CD8-positive, alpha-beta memory T cell (primary cell): Measurements from ENCODE around the gene ATP2C1. TPM values are rescaled to one million over a fixed set of nuclear protein-coding genes. Genes with fewer than 3 reads are reported as not detected.

Experiments
- CTCF ChIA-PET: fragments of 350-600 bp; sonication (Branson Sonifier 250); formaldehyde crosslinking; loops from one replicate; lab custom pipeline; 2021; ENCODE audit warnings: antibody characterized with exemption; lab: Charles Lee
- POLR2A ChIA-PET: fragments of 350-600 bp; sonication (Branson Sonifier 250); formaldehyde crosslinking; loops from one replicate; lab custom pipeline; 2021; ENCODE audit warnings: antibody characterized with exemption; lab: Charles Lee
- DNase-seq, 5 donors: peaks; one replicate each; pipeline versions ENCODE4 v3.0.0 to v3.0.0-alpha.2; 2020 to 2022; ENCODE audit warnings: mixed read lengths in 1 of 5
- H3K27ac ChIP-seq: one replicate; pipeline ENCODE4 v1.7.0; 2013; ENCODE audit warnings: low read depth, mild to moderate bottlenecking, low read length, moderate library complexity
- H3K27me3 ChIP-seq: 2 replicates; pipeline ENCODE4 v1.7.0; 2013; ENCODE audit warnings: low read length, mild to moderate bottlenecking; ENCODE audit not compliant: insufficient read depth, poor library complexity, severe bottlenecking
- H3K36me3 ChIP-seq: 2 replicates; pipeline ENCODE4 v1.7.0; 2013; ENCODE audit warnings: mild to moderate bottlenecking, low read length, moderate library complexity; ENCODE audit not compliant: insufficient read depth
- H3K4me1 ChIP-seq: 2 replicates; pipeline ENCODE4 v1.7.0; 2013; ENCODE audit warnings: mild to moderate bottlenecking, low read length, moderate library complexity; ENCODE audit not compliant: insufficient read depth
- H3K4me3 ChIP-seq: 2 replicates; pipeline ENCODE4 v1.7.0; 2013; ENCODE audit warnings: mild to moderate bottlenecking, low read length
- H3K9me3 ChIP-seq: 2 replicates; pipeline ENCODE4 v1.7.0; 2013; ENCODE audit warnings: mild to moderate bottlenecking, low read length
- H3K27ac Mint-ChIP-seq, 8 donors: one replicate each; pipeline ENCODE4 v1.8.0; 2020 to 2021; ENCODE audit warnings: mixed read lengths in 8 of 8, mild to moderate bottlenecking in 6 of 8, inconsistent platforms in 3 of 8, moderate library complexity in 3 of 8
- H3K27me3 Mint-ChIP-seq, 2 donors: one replicate each; pipeline ENCODE4 v1.8.0; 2020 to 2021; ENCODE audit warnings: mixed read lengths in 2 of 2, mild to moderate bottlenecking in 1 of 2, moderate library complexity in 1 of 2
- H3K36me3 Mint-ChIP-seq, 3 donors: one replicate each; pipeline ENCODE4 v1.8.0; 2020 to 2021; ENCODE audit warnings: mixed read lengths in 3 of 3, inconsistent platforms in 1 of 3, mild to moderate bottlenecking in 1 of 3
- H3K4me1 Mint-ChIP-seq, 3 donors: one replicate each; pipeline ENCODE4 v1.8.0; 2020 to 2021; ENCODE audit warnings: mixed read lengths in 3 of 3, inconsistent platforms in 1 of 3, mild to moderate bottlenecking in 1 of 3
- H3K4me3 Mint-ChIP-seq, 7 donors: one replicate each; pipeline ENCODE4 v1.8.0; 2020 to 2021; ENCODE audit warnings: mixed read lengths in 7 of 7, mild to moderate bottlenecking in 6 of 7, moderate library complexity in 4 of 7, inconsistent platforms in 2 of 7
- H3K9me3 Mint-ChIP-seq, 5 donors: one replicate each; pipeline ENCODE4 v1.8.0; 2020 to 2022; ENCODE audit warnings: mixed read lengths in 5 of 5, mild to moderate bottlenecking in 3 of 5, moderate library complexity in 2 of 5, inconsistent platforms in 1 of 5
- polyA plus RNA-seq: library from polyadenylated mRNA; unstranded; fragments of 300-500 nt; fragmentation: Illumina TruSeq; gene quantifications from one replicate; pipeline ENCODE4 v1.2.3, GENCODE V29; 2021
- total RNA-seq, 2 experiments: library from RNA; stranded (reverse); gene quantifications; one replicate each; pipeline ENCODE4 v1.2.3, GENCODE V29; 2021

Gene ATP2C1
- total RNA-seq (10 to 100 TPM; 68.4 to 71.7 TPM), polyA plus RNA-seq (15.0 TPM)

DNA sequence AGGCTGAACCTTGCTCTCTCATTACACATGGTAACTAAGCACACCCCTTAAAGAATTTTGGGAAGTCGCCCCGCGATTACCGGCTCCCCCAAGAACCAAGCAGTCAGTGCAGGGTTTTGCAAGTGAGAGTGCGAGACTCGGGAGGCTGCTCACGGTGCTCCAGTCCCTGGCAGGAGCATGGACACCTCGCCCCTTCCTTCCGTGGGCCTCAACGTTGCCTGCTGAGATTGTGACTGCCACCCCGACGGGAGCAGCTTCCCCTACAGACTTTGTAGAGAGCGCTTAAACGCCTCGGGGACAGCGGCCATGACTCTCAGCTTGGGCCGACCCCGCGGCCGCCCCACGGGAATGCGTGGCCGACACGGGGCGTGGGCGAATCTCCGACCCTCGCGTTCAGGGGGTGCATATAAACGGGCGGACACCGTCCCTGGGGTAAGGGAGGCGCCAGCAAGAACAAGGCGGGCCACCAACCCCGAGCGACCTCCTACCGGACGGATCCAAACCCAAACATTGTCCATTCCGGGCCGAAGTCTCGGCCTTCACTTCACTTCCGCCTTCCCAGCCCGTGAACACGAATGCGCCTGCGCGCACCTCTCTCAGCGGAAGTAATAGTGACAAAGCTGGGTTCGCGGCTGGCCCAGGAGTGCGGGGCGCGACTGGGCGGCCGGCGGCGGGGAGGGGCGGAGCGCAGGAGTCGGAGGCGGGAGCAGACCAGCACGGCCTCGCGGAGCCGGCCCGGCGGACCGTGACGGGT lies at the start of gene ATP2C1:
ATP2C1 (plus strand) TSS at position 709 of the 754 bp plus-strand sequence. CDS start 686 bp downstream, outside the sequence.
- H3K4me1 Mint-ChIP-seq, result peaks cover 39 to 51% (median 45%) of the 10 kb centered on the region in 3 donors
- peak within 1 kb of the TSS; percentile 99 to 100 (median 100) for H3K27ac Mint-ChIP-seq
- peaks cover 0 to 19% (median 0%) of the 10 kb centered on the region in 3 donors for H3K36me3 Mint-ChIP-seq
- H3K9me3 ChIP-seq, result no peaks in the 10 kb centered on the region
- DNase-seq, result peak; percentile 87 to 94 (median 89)
- no peaks in the 10 kb centered on the region for H3K27me3 Mint-ChIP-seq
- H3K4me1 ChIP-seq, result peaks cover 26% of the 10 kb centered on the region
- H3K9me3 Mint-ChIP-seq, result peaks cover 0 to 2% (median 0%) of the 10 kb centered on the region in 5 donors
- ChIA-PET POLR2A (interaction anchor here (0.7 to 2.8 kb wide), 5 partner anchors 10 to 488 kb away, joined by 3 to 24 read pairs (median 4); partner anchors contain the start of genes ASTE1, NEK11, NUDT16 and PIK3R4), CTCF (interaction anchor here (0.6 to 3.1 kb wide), 18 partner anchors 9 to 1328 kb away, joined by 3 to 28 read pairs (median 3); partner anchors contain the start of genes ASTE1, NEK11, NUDT16 and PIK3R4)
- H3K27ac ChIP-seq, result peak within 1 kb of the TSS; percentile 96
- H3K36me3 ChIP-seq, result no peaks in the 10 kb centered on the region
- peak within 1 kb of the TSS; percentile 96 to 99 (median 98) for H3K4me3 Mint-ChIP-seq
- no peaks in the 10 kb centered on the region for H3K27me3 ChIP-seq
- peak within 1 kb of the TSS; percentile 71 for H3K4me3 ChIP-seq

- Mint-ChIP-seq H3K27me3 (peaks cover 6 to 8% of the 10 kb centered on the region in 2 donors), H3K4me1 (no peaks in the 10 kb centered on the region)
- POLR2A ChIA-PET, result no interaction called here
Measured at GRCh38 chr3:130844462-130844861, 49.4 kb upstream of the ATP2C1 start.

DNA sequence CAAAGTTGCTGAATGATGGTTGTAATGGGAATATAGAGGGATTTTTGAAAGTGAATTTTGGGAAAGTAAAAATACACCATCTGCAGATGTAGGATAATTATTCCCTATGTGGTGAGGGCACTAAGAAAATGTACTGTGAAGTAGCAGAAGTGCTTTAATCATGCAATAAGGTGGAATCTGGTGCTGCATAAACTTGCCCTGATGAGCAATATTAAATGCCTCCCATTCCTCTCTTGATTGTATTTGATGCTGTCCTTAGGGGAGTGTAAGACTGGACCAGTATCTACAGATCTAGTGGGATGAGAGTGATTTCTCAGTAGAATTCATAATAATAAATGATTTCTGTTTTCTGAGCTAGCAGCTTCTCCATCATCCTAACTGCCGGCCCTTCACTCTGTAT lies 47.7 kb upstream of the ATP2C1 start:
- CTCF ChIA-PET, result no interaction called here
- H3K4me3 Mint-ChIP-seq, result no peak overlapping the region

More at GRCh38 chr3:130844462-130844861, 49.4 kb upstream of the ATP2C1 start:
- H3K4me3 Mint-ChIP-seq, result no peak overlapping the region
- Histone ChIP-seq H3K4me1 (no peaks in the 10 kb centered on the region), H3K4me3 (no peak overlapping the region), H3K27ac (no peak overlapping the region), H3K27me3 (no peaks in the 10 kb centered on the region), H3K9me3 (no peaks in the 10 kb centered on the region), H3K36me3 (no peaks in the 10 kb centered on the region)
- CTCF ChIA-PET, result no interaction called here
- no peaks in the 10 kb centered on the region for H3K9me3 Mint-ChIP-seq
- no peak for DNase-seq
- no peak overlapping the region for H3K27ac Mint-ChIP-seq
- no peaks in the 10 kb centered on the region for H3K36me3 Mint-ChIP-seq

DNA sequence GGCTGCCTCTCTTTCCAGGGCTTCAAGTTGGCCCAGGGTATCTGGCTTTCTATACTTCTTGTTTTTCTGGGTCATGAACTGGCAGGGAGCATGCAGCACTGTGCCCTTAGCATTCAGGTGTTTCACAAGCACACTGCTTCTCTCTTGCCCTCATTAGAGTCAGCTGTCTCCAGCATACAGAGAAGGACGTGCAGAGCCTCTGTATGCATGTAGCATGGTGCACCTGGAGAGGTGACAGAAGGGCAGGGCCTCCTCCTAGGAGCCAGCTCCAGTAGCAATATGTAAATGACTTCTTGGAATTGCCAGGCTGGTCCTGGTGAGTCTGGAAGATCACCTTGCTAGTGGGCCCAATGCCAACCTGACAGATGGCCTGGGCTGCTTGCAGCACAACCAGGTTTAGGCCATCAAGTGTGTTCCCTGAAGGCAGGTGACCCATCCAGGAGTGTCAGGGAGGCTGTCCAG lies 44.8 kb upstream of the ATP2C1 start:
- H3K27ac ChIP-seq, result peak overlapping the region; percentile 20
- Mint-ChIP-seq H3K4me3 (no peak overlapping the region), H3K27me3 (peaks cover 3 to 4% of the 10 kb centered on the region in 2 donors)

More for the DNA sequence above, 47.7 kb upstream of the ATP2C1 start:
- no peaks in the 10 kb centered on the region for H3K27me3 ChIP-seq
- Mint-ChIP-seq H3K27ac (no peak overlapping the region), H3K36me3 (no peaks in the 10 kb centered on the region), H3K27me3 (peaks cover 6 to 8% of the 10 kb centered on the region in 2 donors), H3K4me1 (peaks cover 12 to 16% (median 14%) of the 10 kb centered on the region in 3 donors), H3K9me3 (no peaks in the 10 kb centered on the region)
- POLR2A ChIA-PET, result no interaction called here
- DNase-seq, result no peak
- peaks cover 7% of the 10 kb centered on the region for H3K4me1 ChIP-seq
- H3K36me3 ChIP-seq, result no peaks in the 10 kb centered on the region
- no peaks in the 10 kb centered on the region for H3K9me3 ChIP-seq
- no peak overlapping the region for H3K27ac ChIP-seq
- no peak overlapping the region for H3K4me3 ChIP-seq

DNA sequence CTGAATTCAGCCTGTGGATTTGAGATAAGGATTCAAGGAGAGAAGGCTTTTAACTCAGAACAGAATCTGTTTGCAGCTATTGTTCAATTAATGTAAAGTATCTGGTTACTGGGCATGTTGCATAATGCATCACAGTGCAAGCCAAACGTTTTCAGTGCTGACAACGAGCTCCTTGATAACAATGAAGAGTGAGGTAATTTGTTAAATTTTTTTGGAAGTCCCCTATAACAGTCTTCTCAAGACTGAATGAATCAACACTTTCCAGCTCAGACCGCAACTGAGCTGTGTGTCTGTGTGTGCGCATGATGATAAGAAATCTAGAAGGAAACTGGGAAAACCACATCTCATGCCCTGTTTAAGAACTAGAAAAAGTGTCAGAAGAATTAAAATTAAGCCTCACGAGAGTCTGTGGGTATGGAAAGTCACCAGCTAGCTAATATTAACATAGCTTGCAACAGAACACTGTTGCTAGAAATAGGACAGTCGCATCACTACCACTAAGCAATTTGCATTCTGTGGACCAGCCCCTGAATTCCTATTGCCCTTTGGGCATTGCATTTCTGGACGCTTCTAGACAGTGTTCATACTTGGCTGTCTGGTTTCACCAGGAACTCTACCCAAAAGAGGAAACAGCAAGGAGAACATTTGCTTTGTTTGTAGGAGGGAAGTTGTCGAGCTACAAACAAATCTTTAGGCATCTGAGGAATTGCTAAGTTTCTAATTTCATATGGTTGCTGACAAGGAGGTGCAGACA lies 43.7 kb upstream of the ATP2C1 start:
- CTCF ChIA-PET, result no interaction called here
- H3K27ac ChIP-seq, result peak overlapping the region; percentile 48
- Mint-ChIP-seq H3K36me3 (no peaks in the 10 kb centered on the region), H3K27ac (peak overlapping the region in 3 of 8 donors; percentile 9 to 32 (median 17)), H3K27me3 (peaks cover 4 to 8% of the 10 kb centered on the region in 2 donors), H3K9me3 (no peaks in the 10 kb centered on the region), H3K4me1 (peaks cover 12 to 22% (median 18%) of the 10 kb centered on the region in 3 donors), H3K4me3 (peak overlapping the region in 3 of 7 donors; percentile 26 to 57 (median 30))
- peak in 4 of 5 donors; percentile 0 to 53 (median 7) for DNase-seq
- POLR2A ChIA-PET, result no interaction called here
- peaks cover 7% of the 10 kb centered on the region for H3K4me1 ChIP-seq
- H3K9me3 ChIP-seq, result no peaks in the 10 kb centered on the region
- H3K27me3 ChIP-seq, result no peaks in the 10 kb centered on the region
- no peaks in the 10 kb centered on the region for H3K36me3 ChIP-seq
- H3K4me3 ChIP-seq, result no peak overlapping the region

More for the DNA sequence above, 44.8 kb upstream of the ATP2C1 start:
- H3K9me3 ChIP-seq, result no peaks in the 10 kb centered on the region
- Mint-ChIP-seq H3K9me3 (no peaks in the 10 kb centered on the region), H3K27ac (no peak overlapping the region), H3K4me1 (peaks cover 12 to 22% (median 18%) of the 10 kb centered on the region in 3 donors), H3K36me3 (no peaks in the 10 kb centered on the region)
- ChIA-PET CTCF (no interaction called here), POLR2A (no interaction called here)
- no peak overlapping the region for H3K4me3 ChIP-seq
- H3K4me1 ChIP-seq, result peaks cover 7% of the 10 kb centered on the region
- no peak for DNase-seq
- no peaks in the 10 kb centered on the region for H3K27me3 ChIP-seq
- no peaks in the 10 kb centered on the region for H3K36me3 ChIP-seq

- Histone ChIP-seq H3K4me1 (peaks cover 7% of the 10 kb centered on the region), H3K36me3 (no peaks in the 10 kb centered on the region), H3K27ac (peak overlapping the region; percentile 48), H3K9me3 (no peaks in the 10 kb centered on the region), H3K4me3 (no peak overlapping the region), H3K27me3 (no peaks in the 10 kb centered on the region)
- Mint-ChIP-seq H3K36me3 (no peaks in the 10 kb centered on the region), H3K9me3 (no peaks in the 10 kb centered on the region), H3K27me3 (peaks cover 4 to 8% of the 10 kb centered on the region in 2 donors), H3K27ac (peak overlapping the region in 3 of 8 donors; percentile 13 to 62 (median 45)), H3K4me1 (peaks cover 12 to 22% (median 18%) of the 10 kb centered on the region in 3 donors), H3K4me3 (peak overlapping the region in 4 of 7 donors; percentile 22 to 57 (median 28))
- ChIA-PET POLR2A (no interaction called here), CTCF (no interaction called here)
- DNase-seq, result no peak
Measured at GRCh38 chr3:130850843-130851242, 43.0 kb upstream of the ATP2C1 start.

DNA sequence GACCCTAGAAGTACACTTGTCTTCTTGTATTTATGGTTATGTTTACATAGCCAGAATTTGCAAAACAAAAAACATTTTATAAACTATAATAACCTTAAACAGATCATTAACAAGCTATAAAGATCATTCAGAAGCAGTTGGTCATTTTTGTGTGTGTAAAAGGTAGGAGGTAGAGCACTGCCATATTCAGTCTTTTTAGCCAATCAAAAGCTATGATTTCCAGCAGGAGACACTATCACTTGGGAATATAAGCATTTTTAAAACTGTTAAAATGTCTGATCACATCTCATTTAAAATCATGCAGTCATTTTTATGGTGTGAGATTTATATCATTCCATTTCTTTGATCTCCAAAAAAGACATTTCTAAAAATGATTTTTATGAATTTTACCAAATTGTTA lies 42.6 kb upstream of the ATP2C1 start:
- Histone ChIP-seq H3K36me3 (no peaks in the 10 kb centered on the region), H3K9me3 (no peaks in the 10 kb centered on the region), H3K4me1 (peaks cover 7% of the 10 kb centered on the region), H3K27ac (peak overlapping the region; percentile 48), H3K4me3 (no peak overlapping the region), H3K27me3 (no peaks in the 10 kb centered on the region)
- ChIA-PET CTCF (no interaction called here), POLR2A (no interaction called here)
- no peaks in the 10 kb centered on the region for H3K9me3 Mint-ChIP-seq
- H3K36me3 Mint-ChIP-seq, result no peaks in the 10 kb centered on the region
- DNase-seq, result no peak
- no peak overlapping the region for H3K27ac Mint-ChIP-seq
- H3K27me3 Mint-ChIP-seq, result peaks cover 2 to 5% of the 10 kb centered on the region in 2 donors
- no peak overlapping the region for H3K4me3 Mint-ChIP-seq
- peaks cover 12 to 22% (median 18%) of the 10 kb centered on the region in 3 donors for H3K4me1 Mint-ChIP-seq
